NOMO-1 treated with DMSO at 0.1 percent for 48 hours (cell line): Measurements from ENCODE around the gene GALNT8.
"Not testable (repeated sequence)": the region's sequence is repeated elsewhere in the genome, so short reads cannot be mapped to it uniquely, and the experiment has no call there.

Experiments used
- DNase-seq: peaks from one replicate; lab custom pipeline; 2025; ENCODE audit not compliant: unreplicated experiment; lab: John Stamatoyannopoulos, UW

Gene GALNT8

DNA sequence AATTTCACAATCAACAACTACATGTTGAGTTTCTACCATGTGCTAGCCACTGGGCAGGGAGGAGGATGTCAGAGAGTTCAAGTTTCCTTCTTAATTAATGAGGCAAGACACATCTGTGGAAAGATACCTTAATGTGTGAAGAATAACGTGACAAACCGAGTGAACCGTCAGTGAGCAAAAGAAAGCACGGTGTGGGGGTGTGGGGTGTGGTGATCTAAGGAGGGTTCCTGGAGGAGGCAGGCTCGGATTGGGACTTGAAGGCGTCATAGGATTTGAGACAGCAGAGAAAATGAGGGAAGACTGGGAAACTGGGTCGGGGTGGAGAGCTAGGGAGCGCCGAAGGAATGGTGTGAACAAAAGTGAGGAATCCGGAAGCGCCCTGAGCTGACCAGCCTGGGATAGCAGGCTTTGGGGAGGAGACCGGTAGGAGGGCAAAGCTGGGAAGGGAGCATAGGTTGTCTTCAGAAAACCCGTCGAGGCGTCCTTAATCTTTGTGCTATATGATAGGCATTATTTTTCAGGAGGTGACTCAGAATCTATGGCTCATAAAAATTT, 22.3 kb downstream of the GALNT8 start:
- DNase-seq = no peak

DNA sequence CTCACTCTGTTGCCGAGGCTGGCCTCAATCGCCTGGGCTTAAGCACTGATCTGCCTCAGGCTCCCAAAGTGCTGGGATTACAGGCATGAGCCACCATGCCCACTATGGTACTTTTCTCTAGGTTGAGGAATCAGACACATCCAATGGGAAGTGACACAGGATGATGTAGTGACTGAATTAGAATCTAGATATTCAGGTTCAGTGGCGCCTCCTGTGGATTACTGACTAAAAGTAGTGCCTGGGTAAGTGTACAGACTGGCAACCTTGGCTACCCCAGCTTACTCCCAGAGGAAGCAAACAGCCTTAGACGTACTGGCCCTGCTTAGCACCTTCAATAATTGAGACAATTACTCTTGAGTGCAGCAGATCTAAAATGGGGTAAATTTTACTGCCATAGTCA, 22.8 kb downstream of the GALNT8 start:
- DNase-seq = no peak

DNA sequence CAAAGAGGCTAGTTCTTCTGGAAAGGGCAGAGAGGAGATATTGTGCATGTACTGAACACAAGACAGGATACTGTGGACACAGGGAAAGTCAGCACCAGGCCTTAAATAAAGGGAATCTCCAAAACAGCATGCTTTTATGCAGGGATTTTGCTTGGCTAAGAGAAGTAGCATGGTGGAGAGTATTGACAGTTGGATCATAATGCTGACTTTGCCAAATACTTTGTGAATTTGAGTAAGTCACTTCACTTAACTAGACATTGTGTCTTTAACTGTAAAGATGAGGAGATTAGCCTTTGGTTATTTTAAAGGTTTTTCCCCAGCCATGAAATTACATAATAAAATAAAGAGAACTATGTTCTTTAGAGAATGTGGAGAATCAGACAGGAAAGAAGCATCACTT, 24.5 kb downstream of the GALNT8 start:
- DNase-seq = no peak

DNA sequence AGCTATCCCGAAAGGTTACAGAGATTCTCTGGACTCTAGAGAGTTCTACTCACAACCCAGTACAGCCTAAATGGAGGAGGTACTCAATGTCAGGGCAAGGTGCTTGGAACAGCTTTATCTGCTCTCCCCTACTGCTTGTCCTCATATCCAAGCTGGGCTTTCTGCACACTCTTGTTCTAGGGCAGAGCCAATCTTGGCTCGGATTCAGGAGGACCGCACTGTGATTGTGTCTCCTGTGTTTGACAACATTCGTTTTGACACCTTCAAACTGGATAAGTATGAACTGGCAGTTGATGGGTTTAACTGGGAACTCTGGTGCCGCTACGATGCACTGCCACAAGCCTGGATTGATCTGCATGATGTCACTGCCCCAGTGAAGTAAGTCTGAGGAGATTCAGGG, 25.0 kb downstream of the GALNT8 start:
- no peak for DNase-seq

DNA sequence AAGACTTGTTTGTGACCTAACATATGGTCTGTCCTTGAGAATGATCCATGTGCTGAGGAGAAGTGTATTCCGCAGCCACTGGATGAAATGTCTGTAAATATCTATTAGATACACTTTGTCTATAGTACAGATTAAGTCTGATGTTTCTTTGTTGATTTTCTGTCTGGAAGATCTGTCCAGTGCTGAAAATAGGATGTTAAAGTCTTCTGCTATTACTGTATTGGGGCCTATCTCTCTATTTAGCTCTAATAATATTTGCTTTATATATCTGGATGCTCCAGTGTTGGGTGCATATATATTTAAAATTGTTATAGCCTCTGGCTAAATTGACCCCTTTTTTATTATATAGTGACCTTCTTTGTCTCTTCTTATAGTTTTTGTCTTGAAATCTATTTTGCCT, 31.5 kb downstream of the GALNT8 start:
- DNase-seq = not testable (repeated sequence)

DNA sequence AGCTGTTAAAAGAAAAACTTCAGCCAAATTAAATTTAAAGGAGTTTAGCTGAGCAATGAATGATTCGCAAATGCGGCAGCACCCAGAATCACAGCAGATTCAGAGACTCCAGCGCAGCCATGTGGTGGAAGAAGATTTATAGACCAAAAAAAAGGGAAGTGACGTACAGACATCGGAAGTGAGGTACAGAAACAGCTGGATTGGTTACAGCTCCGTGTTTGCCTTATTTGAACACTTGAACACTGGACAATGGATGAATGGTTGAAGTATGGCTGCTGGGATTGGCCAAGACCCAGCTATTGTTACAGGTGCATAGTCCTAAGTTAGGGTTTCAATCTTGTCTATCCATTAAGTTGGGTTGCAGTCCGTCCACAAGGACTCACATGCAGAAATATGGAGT, 42.6 kb downstream of the GALNT8 start:
- peak; percentile 48 for DNase-seq

DNA sequence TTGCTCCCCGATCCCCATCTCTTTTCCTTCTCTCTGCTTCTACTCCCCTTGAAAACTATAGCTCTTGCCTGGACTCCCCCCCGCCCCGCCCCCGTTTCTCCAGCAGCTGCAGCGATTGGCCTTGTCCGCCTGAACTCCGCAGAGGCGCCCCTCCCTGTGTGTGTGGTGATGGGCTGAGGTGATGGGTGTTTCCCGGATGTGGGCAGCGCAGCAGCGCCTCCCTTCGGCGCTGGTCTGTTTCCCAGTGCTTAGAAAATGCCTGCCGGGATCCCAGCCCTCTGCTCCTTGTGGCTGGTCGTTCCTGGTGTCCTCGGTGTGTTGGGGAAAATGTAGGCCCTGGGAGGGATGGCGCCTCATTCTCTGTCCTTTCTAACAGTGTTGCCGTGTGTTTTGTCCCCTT, 43.3 kb downstream of the GALNT8 start:
- DNase-seq = no peak

DNA sequence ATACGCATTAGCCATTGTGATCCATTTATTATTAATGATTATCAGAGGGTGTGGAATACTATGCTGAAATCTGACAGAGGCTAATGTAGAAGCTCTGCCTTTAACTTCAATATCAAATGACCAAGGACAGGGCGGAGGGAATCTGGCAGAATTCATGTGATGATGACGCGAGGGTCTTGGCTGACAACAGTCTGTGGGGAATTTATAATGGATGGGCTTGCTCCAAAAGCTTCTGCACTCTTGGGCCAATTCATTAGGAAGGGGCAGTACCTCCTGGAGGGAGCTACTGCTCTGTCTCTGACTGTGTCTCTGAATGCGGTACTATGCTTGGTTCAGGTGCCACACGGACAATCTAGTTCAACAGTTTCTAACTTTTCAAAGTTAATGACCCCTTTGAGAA, 46.2 kb downstream of the GALNT8 start:
- DNase-seq = no peak

DNA sequence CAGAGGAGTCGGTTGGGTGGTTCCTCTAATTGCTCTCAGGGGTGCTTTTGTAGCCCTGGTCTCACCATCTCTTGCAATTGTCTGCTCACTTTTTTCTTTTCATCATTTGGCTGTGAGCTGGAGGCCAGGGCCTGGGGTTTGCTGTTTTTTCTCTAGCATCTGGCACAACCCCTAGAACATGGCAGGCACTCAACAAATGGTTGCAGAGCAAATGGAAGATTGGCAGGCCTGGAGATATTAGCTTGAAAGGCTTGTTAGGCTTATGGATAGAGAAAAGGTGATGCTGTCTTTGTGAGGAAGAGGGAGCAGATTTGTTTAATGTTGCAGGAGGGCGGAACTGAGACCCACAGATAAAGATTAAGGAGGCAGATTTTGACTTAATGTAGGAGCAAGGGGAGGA, 47.0 kb downstream of the GALNT8 start:
- no peak for DNase-seq

DNA sequence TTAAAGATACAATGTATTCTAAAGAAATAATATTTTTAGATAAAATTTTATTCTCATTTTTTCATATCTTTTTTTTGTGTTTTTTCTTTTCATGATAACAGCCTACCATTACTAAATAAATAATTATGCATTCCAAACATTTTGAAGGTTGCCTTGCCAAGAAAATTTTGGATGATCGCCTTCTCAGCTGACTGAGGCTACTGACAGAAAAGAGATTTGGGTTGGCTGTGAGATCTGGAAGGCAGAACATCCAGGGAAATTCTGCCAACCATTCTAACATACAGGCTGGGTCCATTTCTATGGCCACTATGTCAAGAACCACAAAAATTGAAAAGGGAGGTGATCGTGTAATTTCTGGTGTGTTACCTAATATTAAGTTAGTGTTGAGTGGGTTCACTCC, 48.1 kb downstream of the GALNT8 start:
- DNase-seq = no peak

DNA sequence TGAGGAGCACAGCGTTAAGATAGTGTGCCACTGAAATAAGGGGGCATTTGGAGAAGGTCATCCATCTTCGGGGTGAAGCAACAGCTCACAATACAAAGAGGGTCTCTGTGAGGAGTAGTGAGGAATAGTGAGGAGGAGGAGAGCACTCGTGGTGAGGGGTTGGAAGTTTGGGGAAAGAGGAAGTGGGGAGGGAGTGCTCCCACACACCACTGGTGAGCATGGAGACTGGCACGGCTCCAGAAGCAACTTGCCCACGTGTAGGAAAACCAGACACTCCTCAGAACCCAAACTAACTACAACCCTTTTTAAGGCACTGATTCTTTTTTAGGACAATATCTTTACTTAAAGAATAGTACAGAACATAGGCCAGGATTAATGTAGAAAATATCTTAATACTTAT, 48.9 kb downstream of the GALNT8 start:
- DNase-seq = no peak

DNA sequence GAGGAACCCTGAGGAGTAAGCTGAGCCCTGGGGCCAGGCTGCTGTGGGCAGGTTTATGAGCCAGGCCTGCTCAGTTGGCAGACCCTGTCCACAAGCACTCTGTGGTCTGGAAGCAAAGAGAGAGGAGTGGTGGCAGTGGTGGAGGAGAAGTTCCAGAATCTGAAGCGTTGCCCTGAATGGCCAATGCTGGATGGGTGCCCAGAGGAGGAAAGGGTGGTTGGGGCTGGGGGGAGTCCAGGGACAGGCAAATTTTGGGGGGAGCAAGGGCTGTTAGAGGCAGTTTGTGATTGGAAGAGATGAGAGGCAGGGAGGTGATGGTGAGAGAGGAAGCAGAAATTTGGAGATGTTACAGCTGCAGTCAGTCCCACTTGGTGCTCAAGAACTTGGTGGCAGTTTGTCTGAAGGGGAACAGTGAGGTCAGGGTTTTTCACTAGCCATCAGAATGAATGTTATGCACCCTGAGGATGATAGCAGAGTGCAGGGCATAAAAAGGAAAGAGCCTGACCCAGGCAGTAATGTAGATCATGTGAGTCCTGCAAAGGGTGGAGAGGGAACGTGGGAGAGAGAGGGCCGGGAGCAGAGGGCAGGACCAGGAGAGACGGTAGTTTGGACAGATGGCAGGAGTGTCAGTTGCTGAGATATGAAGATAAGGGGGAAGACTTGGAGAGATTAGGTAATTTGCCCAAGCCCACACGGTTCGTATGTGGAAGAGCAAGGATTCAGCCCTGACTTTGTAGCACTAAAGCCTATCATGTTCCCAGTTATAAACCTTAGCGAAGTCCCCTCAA, 51.2 kb downstream of the GALNT8 start:
- no peak for DNase-seq

DNA sequence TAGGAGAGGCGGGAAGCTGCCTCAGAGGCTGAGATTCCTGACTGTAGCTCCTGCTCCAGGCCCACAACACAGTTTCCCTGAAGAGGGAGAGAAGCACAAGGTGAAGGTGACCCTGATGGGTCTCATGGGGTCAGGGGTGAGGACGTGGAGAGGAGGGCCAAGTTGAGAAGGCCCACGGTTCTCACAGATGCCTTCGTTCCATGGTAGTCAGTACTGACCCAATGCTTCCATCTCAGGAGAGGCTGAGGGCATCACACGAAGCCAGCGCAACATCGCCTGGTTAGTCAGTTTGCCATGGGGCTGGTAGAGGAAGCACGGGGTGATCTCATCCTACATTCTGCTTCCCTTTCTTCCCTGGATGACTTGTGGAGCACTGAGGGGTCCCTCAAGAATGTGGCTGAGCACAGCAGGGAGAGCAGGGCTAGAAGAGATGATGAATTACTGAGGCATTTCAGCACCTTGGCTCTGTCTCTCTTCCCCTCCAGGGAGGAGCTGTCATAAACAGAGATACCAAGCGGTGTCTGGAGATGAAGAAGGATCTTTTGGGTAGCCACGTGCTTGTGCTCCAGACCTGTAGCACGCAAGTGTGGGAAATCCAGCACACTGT, 51.9 kb downstream of the GALNT8 start:
- no peak for DNase-seq

DNA sequence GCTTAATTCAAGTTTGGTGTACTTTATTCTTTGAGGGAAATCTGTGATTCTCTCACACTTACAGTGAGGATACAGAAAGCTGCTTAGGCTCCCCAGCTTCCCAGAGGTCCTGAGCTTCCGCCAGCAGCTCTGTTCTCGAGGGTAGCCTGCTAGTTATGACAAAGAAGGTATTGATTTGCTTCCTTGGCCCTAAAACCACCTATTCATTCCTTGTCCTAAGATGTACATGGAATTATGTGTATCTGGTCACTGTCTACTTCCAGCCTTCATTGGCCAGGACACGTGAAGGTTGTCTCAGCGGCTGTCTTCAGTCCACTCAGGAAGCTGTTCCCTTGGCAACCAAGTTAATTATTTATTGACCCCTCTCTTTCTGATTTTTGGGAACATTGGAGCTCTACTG, 55.7 kb downstream of the GALNT8 start:
- DNase-seq = no peak

DNA sequence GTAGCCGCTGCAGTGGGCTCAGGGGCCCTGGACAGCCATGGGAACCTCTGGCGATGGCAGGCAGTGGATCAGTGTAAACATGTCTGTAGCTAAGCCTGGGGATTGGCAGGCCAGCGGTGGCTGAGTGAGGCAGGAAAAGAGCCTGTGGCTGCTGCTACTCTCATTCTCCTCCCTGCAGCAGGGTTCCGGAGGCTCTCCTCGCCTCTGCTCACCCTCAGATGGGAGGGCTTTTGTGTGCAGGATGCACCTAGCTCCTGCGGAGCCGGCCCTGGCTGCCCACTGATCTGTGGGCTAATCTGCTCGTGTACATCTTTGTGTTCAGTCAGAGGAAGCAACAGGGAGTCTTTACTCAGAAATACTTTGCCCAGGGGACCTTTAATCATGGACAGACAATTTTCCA, 59.5 kb downstream of the GALNT8 start:
- DNase-seq = no peak

DNA sequence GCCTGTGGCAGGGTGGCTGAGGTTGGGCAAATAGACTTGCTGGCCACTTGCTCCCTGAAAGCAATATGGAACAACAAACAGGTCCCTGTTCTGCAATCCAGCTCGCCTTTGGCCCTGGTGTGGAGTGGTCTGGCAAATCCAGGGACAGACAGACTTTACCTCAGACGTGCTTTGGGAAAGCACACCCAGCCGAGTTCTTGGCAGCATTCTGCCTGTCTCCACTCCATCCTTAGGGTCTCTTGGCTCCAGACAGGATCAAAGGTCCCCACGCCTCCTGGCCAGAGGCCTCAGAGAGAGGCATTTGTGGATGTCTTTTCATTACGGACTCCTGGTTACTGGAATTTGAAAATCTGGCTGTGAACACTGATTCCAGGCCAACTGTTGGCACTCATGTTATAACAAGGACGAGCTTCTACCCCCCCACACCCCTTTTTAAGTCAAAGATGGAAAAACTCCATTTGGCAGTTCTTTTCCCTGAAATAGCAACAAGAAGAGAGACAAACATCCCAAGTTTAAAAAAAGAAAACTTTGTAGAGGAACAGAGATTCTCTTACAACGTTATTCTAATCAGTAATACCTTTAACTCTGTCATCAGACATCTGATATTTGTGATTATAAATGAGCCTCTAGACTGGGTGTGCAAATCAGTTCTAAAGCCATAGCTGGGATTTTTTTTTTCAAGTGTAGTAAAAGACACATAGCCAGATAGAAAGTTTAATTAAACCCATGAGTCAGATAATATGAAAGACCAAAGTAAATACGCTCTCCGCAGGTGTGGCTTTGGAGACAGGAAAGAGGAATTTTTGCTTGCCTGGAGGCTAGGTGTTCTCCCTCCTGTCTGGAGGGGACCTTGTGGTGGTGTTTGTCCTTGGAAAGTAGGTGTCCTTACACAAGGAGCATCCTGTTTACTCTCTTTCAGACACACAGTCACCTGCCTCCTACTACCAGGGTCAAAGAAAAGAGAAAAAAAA, 60.7 kb downstream of the GALNT8 start:
- no peak for DNase-seq

DNA sequence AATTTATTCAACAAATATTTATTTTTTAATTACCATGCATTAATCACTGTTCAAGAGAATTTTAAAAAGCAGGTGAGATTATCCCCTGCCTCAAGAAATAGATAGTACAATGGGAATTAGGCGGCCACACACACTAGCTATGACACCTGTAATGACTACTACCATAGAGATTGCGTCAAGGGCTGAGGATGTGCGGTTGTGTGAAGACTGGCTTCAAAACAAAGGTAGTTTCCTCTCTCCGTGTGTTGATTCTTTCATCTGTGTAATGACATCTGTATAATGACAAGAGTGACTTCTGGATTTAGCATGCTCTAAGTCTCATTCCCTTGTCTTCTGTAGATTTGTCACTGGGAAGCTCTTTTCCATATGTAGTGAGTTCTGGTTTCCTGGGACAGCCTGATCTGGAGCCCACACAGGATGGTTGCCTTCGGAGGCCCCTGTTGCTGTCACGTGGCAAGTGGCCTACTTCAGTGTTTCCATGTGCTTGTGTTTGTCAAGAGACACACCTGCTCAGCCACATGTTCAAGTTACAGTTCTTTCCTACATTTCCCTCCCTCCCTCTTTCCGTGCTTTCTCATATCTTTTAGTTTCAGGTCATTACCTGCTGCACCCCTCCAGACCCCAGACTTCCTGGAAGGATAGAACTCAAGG, 64.3 kb downstream of the GALNT8 start:
- no peak for DNase-seq

DNA sequence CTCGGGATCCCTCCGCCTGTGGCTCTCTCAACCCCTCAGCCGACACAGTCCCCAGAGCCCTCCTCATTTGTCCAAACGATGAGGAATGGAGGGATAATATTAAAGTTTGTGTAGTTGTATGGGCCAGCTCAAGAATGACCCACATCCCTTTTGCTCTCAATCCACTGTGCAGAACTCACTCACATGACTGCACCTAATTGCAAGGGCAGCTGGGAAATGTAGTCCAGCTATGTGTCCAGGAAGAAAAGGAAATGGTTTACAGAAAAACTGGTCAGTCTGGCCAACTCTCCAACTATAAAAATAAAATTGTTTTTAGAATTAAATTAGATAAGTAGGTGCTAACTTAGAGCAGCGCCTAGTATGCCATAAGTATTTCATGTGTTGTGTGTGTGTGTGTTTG, 66.6 kb downstream of the GALNT8 start:
- DNase-seq = no peak

DNA sequence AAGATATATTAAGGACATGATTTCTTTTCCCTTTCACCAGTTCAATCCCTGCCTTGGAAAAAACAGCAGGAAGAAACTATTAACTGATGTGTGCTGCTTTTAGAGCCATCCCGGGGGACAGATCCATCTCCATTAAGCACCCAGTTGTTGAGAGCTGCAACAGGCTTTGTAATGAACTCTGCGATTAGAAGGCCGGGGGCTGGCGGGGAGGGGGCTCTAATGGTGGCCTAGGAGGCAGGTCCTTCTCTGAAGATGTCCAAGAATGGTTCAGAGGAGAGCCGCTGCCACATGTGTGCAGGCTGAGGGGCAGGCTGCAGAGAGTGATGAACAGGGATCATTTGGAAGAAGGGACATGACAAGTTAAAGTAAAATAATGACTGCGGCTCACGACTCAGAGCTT, 67.8 kb downstream of the GALNT8 start:
- DNase-seq = no peak

DNA sequence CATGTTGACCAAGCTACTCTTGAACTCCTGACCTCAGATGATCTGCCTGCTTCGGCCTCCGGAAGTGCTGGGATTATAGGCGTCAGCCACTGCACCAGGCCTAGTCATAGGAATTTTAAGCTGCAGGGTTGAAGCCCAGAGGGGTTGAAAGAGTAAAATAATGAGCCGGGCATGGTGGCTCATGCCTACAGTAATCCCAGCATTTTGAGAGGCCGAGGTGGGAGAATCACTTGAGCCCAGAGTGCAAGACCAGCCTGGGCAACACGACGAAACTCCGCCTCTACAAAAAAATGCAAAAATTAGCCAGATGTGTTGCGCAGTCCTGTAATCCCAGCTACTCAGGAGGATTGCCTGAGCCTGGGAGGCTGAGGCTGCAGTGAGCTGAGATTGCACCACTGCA, 69.6 kb downstream of the GALNT8 start:
- no peak for DNase-seq

DNA sequence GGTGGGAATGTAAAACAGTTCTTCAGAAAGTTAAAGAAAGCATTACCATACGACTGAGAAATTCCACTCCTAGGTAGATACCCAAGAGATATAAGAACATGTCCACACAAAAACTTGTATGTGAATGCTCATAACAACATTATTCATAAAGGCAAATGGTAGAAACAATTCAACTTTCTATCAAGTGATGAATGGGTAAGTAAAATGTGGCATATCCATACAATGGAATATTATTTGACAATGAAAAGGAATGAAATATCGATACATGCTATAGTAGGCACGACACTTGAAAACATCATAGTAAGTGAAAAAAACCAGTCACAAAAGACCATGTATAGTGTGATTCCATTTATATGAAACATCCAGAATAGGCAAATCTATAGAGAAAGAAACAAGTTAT, 71.3 kb downstream of the GALNT8 start:
- DNase-seq = no peak
